ENCODE results near the gene TFR2.

DNA sequence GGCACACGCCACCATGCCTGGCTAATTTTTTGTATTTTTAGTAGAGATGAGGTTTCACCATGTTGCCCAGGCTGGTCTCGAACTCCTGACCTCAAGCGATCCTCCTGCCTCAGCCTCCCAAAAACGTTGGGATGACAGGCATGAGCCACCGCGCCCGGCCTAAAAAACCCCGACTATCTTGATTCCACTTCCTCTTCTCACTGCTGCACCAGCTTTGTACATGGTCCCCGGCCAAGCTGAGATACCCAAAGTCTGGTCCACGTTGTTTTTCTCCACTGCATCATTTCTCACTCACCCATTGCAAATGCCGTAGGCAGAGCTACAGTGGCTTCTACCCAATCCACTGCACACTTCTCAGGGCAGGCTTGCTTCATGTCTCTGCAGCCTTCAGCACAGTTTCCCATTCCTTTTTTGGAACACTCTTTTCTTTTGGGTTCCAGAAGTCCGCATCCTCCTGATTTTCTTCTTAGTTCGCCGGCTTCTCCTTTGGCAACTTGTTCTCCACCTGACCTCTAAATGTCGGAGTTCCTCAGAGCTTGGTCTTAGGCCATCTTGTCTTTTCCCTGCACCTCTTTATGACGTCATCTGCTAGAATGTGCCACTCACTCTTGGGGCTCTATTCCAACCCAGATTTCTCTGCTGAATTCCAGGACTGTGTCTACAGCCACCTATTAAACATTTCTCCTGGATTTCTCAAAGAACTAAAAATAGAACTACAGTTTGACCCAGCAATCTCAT is 26.1 kb upstream of the TFR2 start:
- TF ChIP-seq, protein P1, sequence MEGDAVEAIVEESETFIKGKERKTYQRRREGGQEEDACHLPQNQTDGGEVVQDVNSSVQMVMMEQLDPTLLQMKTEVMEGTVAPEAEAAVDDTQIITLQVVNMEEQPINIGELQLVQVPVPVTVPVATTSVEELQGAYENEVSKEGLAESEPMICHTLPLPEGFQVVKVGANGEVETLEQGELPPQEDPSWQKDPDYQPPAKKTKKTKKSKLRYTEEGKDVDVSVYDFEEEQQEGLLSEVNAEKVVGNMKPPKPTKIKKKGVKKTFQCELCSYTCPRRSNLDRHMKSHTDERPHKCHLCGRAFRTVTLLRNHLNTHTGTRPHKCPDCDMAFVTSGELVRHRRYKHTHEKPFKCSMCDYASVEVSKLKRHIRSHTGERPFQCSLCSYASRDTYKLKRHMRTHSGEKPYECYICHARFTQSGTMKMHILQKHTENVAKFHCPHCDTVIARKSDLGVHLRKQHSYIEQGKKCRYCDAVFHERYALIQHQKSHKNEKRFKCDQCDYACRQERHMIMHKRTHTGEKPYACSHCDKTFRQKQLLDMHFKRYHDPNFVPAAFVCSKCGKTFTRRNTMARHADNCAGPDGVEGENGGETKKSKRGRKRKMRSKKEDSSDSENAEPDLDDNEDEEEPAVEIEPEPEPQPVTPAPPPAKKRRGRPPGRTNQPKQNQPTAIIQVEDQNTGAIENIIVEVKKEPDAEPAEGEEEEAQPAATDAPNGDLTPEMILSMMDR (IDR thresholded peaks at IDR 0.05; ENCODE audit: low read length): no peak
- TF ChIP-seq EZH2 (IDR thresholded peaks at IDR 0.05; ENCODE audit: borderline replicate concordance, low read length): no peak

Measured in OCI-LY1 (cell line).